ENCODE results near the gene RASSF4.

GRCh38 chr10:44924261-44925040 is 35.2 kb upstream of the RASSF4 start:
- TF ChIP-seq GATA2 (IDR thresholded peaks at IDR 0.05; ENCODE audit: low read depth, low read length) (no peak), GATA3 (IDR thresholded peaks at IDR 0.05; ENCODE audit: low read depth, low read length) (no peak)

Data from SH-SY5Y (cell line).